AG10803 (cell line): ENCODE data around the gene MCU.
A peak's percentile ranks its signal among the peaks of the same experiment; 100 is the strongest.

Experiments used
- DNase-seq: peaks from one replicate; pipeline ENCODE4 v3.0.0; 2010; ENCODE audit warnings: low read depth
- H3K4me3 ChIP-seq: 2 replicates; pipeline ENCODE4 v1.5.1; 2011; ENCODE audit warnings: mild to moderate bottlenecking, low read length, control low read depth
- TF ChIP-seq, protein P1 (sequence below): conservative IDR thresholded peaks from 2 replicates; pipeline ENCODE4 v1.5.1; 2011; ENCODE audit warnings: mild to moderate bottlenecking, low read length, control low read depth, inconsistent platforms

The MCU gene

DNA sequence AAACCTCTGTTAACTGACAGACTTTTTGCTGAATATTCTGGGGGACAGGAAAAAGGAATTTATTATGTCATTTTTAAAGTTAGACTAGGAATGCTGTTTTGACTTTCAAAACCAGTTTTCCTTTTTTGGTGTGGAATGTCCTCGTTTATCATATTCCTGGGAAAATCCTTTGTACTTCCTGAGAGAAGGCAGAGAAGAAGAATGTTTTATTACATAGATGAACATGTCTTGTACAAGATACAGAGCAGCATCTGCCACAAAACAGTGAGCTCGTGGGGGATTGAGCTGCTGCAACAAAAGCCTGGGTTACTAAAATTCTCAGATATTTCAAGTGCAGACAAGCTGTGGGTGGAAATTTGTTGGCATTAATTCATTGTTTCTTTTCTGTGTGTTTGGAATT is 20.2 kb downstream of the MCU start:
- peak; percentile 78 for DNase-seq
- H3K4me3 ChIP-seq = no peak overlapping the region
- TF ChIP-seq, protein P1, sequence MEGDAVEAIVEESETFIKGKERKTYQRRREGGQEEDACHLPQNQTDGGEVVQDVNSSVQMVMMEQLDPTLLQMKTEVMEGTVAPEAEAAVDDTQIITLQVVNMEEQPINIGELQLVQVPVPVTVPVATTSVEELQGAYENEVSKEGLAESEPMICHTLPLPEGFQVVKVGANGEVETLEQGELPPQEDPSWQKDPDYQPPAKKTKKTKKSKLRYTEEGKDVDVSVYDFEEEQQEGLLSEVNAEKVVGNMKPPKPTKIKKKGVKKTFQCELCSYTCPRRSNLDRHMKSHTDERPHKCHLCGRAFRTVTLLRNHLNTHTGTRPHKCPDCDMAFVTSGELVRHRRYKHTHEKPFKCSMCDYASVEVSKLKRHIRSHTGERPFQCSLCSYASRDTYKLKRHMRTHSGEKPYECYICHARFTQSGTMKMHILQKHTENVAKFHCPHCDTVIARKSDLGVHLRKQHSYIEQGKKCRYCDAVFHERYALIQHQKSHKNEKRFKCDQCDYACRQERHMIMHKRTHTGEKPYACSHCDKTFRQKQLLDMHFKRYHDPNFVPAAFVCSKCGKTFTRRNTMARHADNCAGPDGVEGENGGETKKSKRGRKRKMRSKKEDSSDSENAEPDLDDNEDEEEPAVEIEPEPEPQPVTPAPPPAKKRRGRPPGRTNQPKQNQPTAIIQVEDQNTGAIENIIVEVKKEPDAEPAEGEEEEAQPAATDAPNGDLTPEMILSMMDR = no peak

DNA sequence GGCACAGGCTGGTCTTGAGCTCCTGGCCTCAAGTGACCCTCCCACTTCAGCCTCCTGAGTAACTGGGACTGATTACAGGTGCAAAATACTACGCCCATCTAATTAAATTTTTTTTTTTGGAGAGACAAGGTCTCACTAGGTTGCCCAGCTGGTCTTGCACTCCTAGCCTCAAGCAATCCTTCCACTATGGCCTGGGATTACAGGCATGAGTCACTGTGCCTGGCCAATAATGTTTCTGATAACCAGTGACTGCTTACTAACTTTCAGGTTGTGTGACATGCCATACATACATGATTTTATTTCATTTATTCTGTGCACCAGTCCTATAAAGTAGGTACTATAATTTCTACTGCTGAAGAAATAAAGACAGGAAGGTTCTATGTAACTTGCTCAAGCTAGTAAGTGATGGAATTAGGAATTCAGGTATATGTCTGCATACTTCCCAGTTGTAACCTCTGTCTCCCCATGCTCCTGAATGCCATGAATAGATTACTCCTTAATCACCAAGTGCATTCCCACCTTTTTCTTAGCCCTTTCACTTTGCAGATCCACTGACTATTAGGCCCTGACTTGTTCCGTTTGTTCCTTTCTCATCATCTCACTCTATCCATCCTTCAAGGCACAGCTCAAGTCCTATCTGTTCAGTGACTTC is 28.1 kb downstream of the MCU start:
- DNase-seq = no peak
- TF ChIP-seq, protein P1 = no peak
- no peak overlapping the region for H3K4me3 ChIP-seq

- TF ChIP-seq, protein P1 = no peak
- no peak for DNase-seq
- H3K4me3 ChIP-seq = no peak overlapping the region
These were observed 29.1 kb downstream of the MCU start for GRCh38 chr10:72720814-72721660.

- DNase-seq = no peak
- H3K4me3 ChIP-seq = no peak overlapping the region
- TF ChIP-seq, protein P1 = no peak
These were observed 35.2 kb downstream of the MCU start for GRCh38 chr10:72727130-72727529.

GRCh38 chr10:72728462-72728861 is 36.5 kb downstream of the MCU start:
- H3K4me3 ChIP-seq = no peak overlapping the region
- DNase-seq = no peak
- TF ChIP-seq, protein P1 = no peak

DNA sequence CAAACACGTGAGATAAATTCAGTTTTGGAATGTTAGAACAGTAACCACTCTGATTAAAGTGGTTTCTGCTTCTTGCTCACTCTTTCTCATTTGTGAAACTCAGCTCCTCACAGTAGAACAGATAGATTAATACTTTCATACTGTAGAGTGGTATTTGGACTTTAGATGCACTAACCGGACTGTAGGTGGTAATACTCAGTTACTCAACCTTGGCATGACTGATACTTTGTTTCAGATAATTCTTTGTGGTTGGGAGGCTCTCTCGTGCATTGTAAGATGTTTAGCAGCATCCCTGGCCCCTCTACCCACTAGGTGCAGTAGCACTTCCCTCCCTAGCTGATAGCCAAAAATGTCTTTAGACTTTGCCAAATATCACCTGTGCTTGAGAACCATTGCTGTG is 37.6 kb downstream of the MCU start:
- no peak overlapping the region for H3K4me3 ChIP-seq
- DNase-seq = peak; percentile 37
- TF ChIP-seq, protein P1 = no peak

- DNase-seq = peak; percentile 87
- TF ChIP-seq, protein P1 = no peak
- H3K4me3 ChIP-seq = no peak overlapping the region
These were observed 38.5 kb downstream of the MCU start for GRCh38 chr10:72730479-72730878.
